Vagina (tissue), 2 donors: ENCODE measurements around the gene BRPF3. TPM values are rescaled to one million over a fixed set of nuclear protein-coding genes. Genes with fewer than 3 reads are reported as not detected.

Experiments used
- DNase-seq, 2 donors: peaks; one replicate each; pipeline ENCODE4 v3.0.0-alpha.2; 2017; ENCODE audit errors: extremely low spot score in 2 of 2
- H3K27ac ChIP-seq: fragments of 200-600 bp; sonication (generic); one replicate; pipeline ENCODE4 v1.5.1; 2019
- H3K27me3 ChIP-seq: fragments of 200-600 bp; sonication (generic); one replicate; pipeline ENCODE4 v1.5.1; 2019
- H3K36me3 ChIP-seq, 2 donors: fragments of 200-600 bp; sonication (generic); one replicate each; pipeline ENCODE4 v1.5.1; 2017 to 2019
- H3K4me1 ChIP-seq: fragments of 200-600 bp; sonication (generic); one replicate; pipeline ENCODE4 v1.5.1; 2019
- H3K4me3 ChIP-seq, 2 donors: fragments of 200-600 bp; sonication (generic); 1 replicate in 1 of 2; 2 replicates in 1 of 2; pipeline ENCODE4 v1.5.1; 2016 to 2019
- H3K9me3 ChIP-seq: fragments of 200-600 bp; sonication (generic); one replicate; pipeline ENCODE4 v1.5.1; 2019
- CTCF ChIP-seq, 3 experiments: fragments of 450-650 bp in 2 of 3; fragments of 200-600 bp in 1 of 3; sonication (generic) in 1 of 3; IDR thresholded peaks; one replicate each; pipeline ENCODE4 v1.5.1; 2017 to 2019; ENCODE audit warnings: antibody characterized with exemption in 3 of 3, mild to moderate bottlenecking in 2 of 3, moderate library complexity in 2 of 3
- POLR2A ChIP-seq, 2 donors: fragments of 450-650 bp; IDR thresholded peaks; one replicate each; pipeline ENCODE4 v1.6.1; 2017; ENCODE audit warnings: antibody characterized with exemption in 2 of 2, mild to moderate bottlenecking in 2 of 2, moderate library complexity in 2 of 2
- POLR2AphosphoS5 ChIP-seq, 2 donors: sonication (generic); formaldehyde crosslinking; IDR thresholded peaks; one replicate each; pipeline ENCODE4 v1.9.0; 2017; ENCODE audit warnings: antibody characterized with exemption in 2 of 2, mild to moderate bottlenecking in 2 of 2, low read depth in 1 of 2; ENCODE audit not compliant: insufficient read depth in 1 of 2
- intact Hi-C: fragments of 100-400 bp; cut with DNase I; formaldehyde crosslinking; loops from one replicate; pipeline ENCODE4 v1.15.1; 2023
- total RNA-seq: library from RNA; depleted of rRNA; stranded (reverse); fragments of >200 nt; gene quantifications from one replicate; pipeline ENCODE4 v1.2.3, GENCODE V29; 2016

BRPF3 gene
- total RNA-seq, 1 donor from 2014 or later: 18.7 TPM

- no peak overlapping the region for H3K27ac ChIP-seq
- TF ChIP-seq CTCF (IDR thresholded peaks at IDR 0.05) (no peak), POLR2A (IDR thresholded peaks at IDR 0.05) (no peak), POLR2AphosphoS5 (IDR thresholded peaks at IDR 0.05; ENCODE audit: insufficient read depth in 1 of 2, low read depth in 1 of 2) (no peak)
These were observed 31.1 kb downstream of the BRPF3 start for GRCh38 chr6:36227379-36228228.

GRCh38 chr6:36229223-36229622 lies 32.7 kb downstream of the BRPF3 start:
- Histone ChIP-seq H3K4me3 (no peak overlapping the region), H3K9me3 (no peaks in the 10 kb centered on the region), H3K27me3 (no peaks in the 10 kb centered on the region), H3K36me3 (peaks cover 0 to 78% of the 10 kb centered on the region in 2 donors), H3K27ac (no peak overlapping the region), H3K4me1 (peaks cover 10% of the 10 kb centered on the region)
- DNase-seq: no peak
- TF ChIP-seq POLR2AphosphoS5 (IDR thresholded peaks at IDR 0.05; ENCODE audit: insufficient read depth in 1 of 2, low read depth in 1 of 2): no peak
- no peak for TF ChIP-seq POLR2A (IDR thresholded peaks at IDR 0.05)
- no peak for TF ChIP-seq CTCF (IDR thresholded peaks at IDR 0.05)
- intact Hi-C loops: no loop called here

More at GRCh38 chr6:36227379-36228228, 31.1 kb downstream of the BRPF3 start:
- no peaks in the 10 kb centered on the region for H3K9me3 ChIP-seq
- no peaks in the 10 kb centered on the region for H3K27me3 ChIP-seq
- H3K36me3 ChIP-seq: peaks cover 0 to 79% of the 10 kb centered on the region in 2 donors
- DNase-seq: no peak
- no peak overlapping the region for H3K4me3 ChIP-seq
- peaks cover 14% of the 10 kb centered on the region for H3K4me1 ChIP-seq
- intact Hi-C loops: no loop called here

- H3K36me3 ChIP-seq: peaks cover 0 to 67% of the 10 kb centered on the region in 2 donors
- intact Hi-C loops: no loop called here
- no peak for DNase-seq
- no peaks in the 10 kb centered on the region for H3K27me3 ChIP-seq
- H3K27ac ChIP-seq: no peak overlapping the region
- TF ChIP-seq POLR2AphosphoS5 (IDR thresholded peaks at IDR 0.05; ENCODE audit: insufficient read depth in 1 of 2, low read depth in 1 of 2): no peak
- TF ChIP-seq CTCF (IDR thresholded peaks at IDR 0.05): no peak
- no peak for TF ChIP-seq POLR2A (IDR thresholded peaks at IDR 0.05)
- no peak overlapping the region for H3K4me3 ChIP-seq
- no peaks in the 10 kb centered on the region for H3K9me3 ChIP-seq
- no peaks in the 10 kb centered on the region for H3K4me1 ChIP-seq
These were observed 33.8 kb downstream of the BRPF3 start for GRCh38 chr6:36230371-36230770.

- H3K36me3 ChIP-seq: peaks cover 0 to 49% of the 10 kb centered on the region in 2 donors
- intact Hi-C loops: no loop called here
- H3K4me3 ChIP-seq: no peak overlapping the region
- no peak overlapping the region for H3K27ac ChIP-seq
- no peaks in the 10 kb centered on the region for H3K9me3 ChIP-seq
- DNase-seq: no peak
- no peak for TF ChIP-seq POLR2AphosphoS5 (IDR thresholded peaks at IDR 0.05; ENCODE audit: insufficient read depth in 1 of 2, low read depth in 1 of 2)
- no peak for TF ChIP-seq POLR2A (IDR thresholded peaks at IDR 0.05)
- no peak for TF ChIP-seq CTCF (IDR thresholded peaks at IDR 0.05)
- H3K4me1 ChIP-seq: no peaks in the 10 kb centered on the region
- H3K27me3 ChIP-seq: no peaks in the 10 kb centered on the region
These were observed 35.6 kb downstream of the BRPF3 start for GRCh38 chr6:36232172-36232571.

GRCh38 chr6:36235309-36235708 lies 38.8 kb downstream of the BRPF3 start:
- H3K4me1 ChIP-seq: no peaks in the 10 kb centered on the region
- intact Hi-C loops: no loop called here
- no peaks in the 10 kb centered on the region for H3K27me3 ChIP-seq
- peak overlapping the region; percentile 13 for H3K27ac ChIP-seq
- no peaks in the 10 kb centered on the region for H3K9me3 ChIP-seq
- DNase-seq: no peak
- H3K4me3 ChIP-seq: no peak overlapping the region
- peaks cover 0 to 28% of the 10 kb centered on the region in 2 donors for H3K36me3 ChIP-seq
- TF ChIP-seq CTCF (IDR thresholded peaks at IDR 0.05) (no peak), POLR2AphosphoS5 (IDR thresholded peaks at IDR 0.05; ENCODE audit: insufficient read depth in 1 of 2, low read depth in 1 of 2) (peak in 1 of 2 donors; percentile 20)
